Body of pancreas (tissue), 4 donors: ENCODE results near the gene CCDC146.
"Not testable (repeated sequence)": the region's sequence is repeated elsewhere in the genome, so short reads cannot be mapped to it uniquely, and the experiment has no call there.

Experiments
- CTCF ChIP-seq, 7 experiments: fragments of 450-650 bp in 4 of 7; fragments of 200-600 bp in 3 of 7; sonication (generic) in 3 of 7; IDR thresholded peaks; one replicate each; pipeline ENCODE4 v1.5.1; 2016 to 2019; ENCODE audit warnings: antibody characterized with exemption in 7 of 7
- POLR2A ChIP-seq, 3 donors: fragments of 450-650 bp; IDR thresholded peaks; one replicate each; pipeline ENCODE4 v1.6.1; 2016; ENCODE audit warnings: antibody characterized with exemption in 3 of 3, mild to moderate bottlenecking in 2 of 3

- TF ChIP-seq CTCF, POLR2A (IDR thresholded peaks at IDR 0.05): not testable (repeated sequence)
Observed at GRCh38 chr7:77171073-77171472, 48.7 kb downstream of the CCDC146 start.
